ENCODE data around the gene IDS.
A peak's percentile ranks its signal among the peaks of the same experiment; 100 is the strongest.

IDS gene

DNA sequence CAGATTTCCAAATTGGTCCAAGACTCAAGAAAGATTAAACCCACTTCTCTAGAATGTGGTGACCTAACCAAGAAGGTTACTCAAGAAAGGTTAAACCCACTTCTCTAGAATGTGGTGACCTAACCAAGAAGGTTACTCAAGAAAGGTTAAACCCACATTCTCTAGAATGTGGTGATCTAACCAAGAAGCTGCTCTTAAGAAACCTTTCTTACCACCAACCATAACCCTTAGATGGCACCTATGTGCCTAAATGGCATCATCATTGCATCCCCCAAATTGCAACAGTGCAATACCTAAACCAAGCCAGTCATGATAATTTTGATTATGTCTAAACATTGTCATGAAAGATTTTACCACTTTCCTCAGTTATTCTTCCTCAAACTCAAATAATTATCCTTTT lies 49.2 kb downstream of the IDS start:
- no peak for FAIRE-seq

DNA sequence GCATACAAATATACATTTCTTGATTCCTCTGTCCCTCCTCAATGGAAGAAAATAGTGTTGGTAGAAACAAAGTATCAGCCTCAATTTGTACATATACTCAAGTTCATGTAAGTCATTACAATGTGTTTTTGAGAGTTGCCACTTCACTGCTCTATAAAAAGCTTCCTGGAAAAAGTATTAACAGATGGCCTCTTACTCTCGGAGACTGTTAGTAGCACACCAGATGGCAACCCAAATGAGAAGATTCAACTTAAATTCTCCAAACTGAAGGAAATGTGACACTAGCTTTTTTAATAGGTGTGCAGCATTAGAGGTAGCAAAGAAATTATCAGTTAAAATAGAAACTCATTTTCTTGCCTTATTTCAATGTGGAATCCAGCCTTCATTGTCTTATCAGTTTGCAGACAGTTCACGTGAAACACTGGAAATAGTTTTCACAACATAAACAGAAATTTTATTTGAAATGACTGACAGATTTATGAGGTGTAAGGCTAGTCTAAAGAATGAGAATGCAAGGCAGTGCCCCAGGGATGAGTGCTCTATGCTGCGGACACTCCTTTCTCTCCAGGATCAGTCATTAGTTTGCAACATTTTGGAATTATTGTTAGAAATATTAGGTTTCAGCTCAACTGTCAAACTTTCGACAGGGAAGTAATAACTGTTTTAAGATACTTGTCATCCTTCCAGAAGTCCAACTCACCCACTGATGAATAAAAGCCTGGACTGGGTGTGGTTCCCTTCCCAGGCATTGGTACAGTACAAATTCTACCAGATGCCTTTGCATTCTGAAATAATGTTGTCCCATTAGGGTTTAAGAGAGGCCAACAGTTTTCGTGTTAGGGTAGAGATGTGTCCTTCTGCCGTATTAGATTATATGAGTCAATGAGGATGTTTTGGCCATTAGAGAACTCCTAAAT lies 50.9 kb downstream of the IDS start:
- peak; percentile 84 for FAIRE-seq

DNA sequence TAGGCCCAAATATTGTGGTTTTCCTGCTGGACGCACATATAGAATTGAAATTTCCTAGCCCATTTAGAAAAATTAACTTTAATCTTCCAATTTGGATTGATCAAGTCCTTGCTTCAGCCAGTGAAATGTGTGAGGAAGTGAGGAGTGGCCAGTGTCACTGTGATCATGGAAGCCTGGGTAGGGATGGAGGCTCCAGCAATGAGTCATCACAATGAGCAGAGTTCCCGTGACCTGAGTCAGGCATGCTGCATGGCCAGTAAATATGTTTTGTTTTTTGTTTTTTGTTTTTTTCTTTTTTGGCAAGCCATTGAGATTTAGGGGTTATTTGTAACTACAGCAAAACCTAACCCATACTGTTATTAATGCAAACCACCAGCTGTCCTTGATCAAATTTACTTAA lies 52.1 kb downstream of the IDS start:
- FAIRE-seq = no peak

DNA sequence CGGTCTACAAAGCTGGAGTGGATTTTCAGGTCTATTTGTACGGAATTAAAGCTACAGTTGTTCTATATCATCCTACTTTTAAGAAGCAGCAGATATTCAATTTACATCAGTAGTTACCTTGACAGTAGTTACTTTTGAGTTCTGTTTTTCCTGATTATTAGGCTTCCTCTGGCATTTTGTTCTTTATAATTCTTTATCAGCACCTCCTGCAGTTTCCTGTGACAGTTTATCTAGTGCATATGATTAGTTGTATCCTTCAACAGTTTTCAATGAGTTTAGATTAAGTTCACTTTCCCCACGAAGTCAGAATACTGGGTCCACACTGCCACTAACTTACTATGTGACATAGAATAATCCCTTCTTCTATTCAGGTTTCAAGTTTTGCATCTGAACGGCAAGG lies 71.7 kb downstream of the IDS start:
- no peak for FAIRE-seq

DNA sequence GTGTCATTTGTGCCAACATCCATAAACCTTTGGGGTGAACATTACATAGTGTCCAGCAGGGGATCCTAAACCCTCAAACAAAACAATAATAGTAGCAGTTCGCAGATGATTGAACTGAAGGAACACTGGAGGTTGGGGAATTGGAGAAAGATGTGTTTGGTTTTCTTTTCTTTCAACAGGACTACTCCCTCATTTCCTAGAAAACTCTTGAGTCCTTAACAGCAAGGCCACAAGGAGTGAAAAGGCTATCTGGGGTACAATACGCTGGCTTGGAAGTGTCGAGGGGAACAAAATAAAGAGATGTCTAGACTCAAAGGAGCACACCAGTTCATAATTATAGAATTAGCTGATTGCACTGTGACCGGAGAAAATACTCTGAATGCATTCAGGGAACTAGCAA lies 72.1 kb downstream of the IDS start:
- FAIRE-seq = no peak
